ENCODE results near the gene SMIM10L2A.

The SMIM10L2A gene

DNA sequence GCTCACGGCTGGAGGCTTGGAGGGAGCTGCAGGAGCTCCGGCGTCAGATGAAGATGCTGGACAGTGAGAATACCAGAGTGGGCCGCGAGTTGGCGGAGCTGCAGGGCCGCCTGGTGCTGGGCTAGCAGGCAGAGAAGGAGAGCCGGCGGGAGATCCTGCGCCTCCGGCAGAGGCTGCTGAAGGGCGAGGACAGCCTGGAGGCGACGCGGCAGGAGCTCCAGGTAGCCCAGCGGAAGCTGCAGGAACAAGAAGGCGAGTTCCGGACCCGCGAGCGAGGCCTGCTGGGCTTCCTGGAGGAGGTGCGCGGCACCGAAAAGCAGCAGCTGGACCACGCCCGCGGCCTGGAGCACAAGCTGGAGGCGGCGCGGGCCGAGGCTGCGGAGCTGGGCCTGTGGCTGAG lies 14.7 kb downstream of the SMIM10L2A start:
- H3K79me2 ChIP-seq (ENCODE audit: insufficient read depth, low read depth), result no peaks in the 10 kb centered on the region
- H3K36me3 ChIP-seq (ENCODE audit: insufficient read depth), result no peaks in the 10 kb centered on the region
- H4K20me1 ChIP-seq (ENCODE audit: insufficient read depth), result no peaks in the 10 kb centered on the region
- H3K27ac ChIP-seq, result no peak overlapping the region
- no peaks in the 10 kb centered on the region for H3K27me3 ChIP-seq (ENCODE audit: insufficient read depth, low read depth)
- no peak overlapping the region for H2AFZ ChIP-seq (ENCODE audit: low read depth)
- H3K4me2 ChIP-seq, result no peak overlapping the region
- H3K4me1 ChIP-seq (ENCODE audit: low read depth, poor library complexity, severe bottlenecking), result no peaks in the 10 kb centered on the region
- TF ChIP-seq, protein P1, sequence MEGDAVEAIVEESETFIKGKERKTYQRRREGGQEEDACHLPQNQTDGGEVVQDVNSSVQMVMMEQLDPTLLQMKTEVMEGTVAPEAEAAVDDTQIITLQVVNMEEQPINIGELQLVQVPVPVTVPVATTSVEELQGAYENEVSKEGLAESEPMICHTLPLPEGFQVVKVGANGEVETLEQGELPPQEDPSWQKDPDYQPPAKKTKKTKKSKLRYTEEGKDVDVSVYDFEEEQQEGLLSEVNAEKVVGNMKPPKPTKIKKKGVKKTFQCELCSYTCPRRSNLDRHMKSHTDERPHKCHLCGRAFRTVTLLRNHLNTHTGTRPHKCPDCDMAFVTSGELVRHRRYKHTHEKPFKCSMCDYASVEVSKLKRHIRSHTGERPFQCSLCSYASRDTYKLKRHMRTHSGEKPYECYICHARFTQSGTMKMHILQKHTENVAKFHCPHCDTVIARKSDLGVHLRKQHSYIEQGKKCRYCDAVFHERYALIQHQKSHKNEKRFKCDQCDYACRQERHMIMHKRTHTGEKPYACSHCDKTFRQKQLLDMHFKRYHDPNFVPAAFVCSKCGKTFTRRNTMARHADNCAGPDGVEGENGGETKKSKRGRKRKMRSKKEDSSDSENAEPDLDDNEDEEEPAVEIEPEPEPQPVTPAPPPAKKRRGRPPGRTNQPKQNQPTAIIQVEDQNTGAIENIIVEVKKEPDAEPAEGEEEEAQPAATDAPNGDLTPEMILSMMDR (conservative IDR thresholded peaks at IDR 0.05; ENCODE audit: low read depth, low read length), result no peak
- H3K4me3 ChIP-seq (IDR thresholded peaks at IDR 0.05; ENCODE audit: insufficient read depth, low read depth, low read length), result no peak overlapping the region
- no peak overlapping the region for H3K9ac ChIP-seq

DNA sequence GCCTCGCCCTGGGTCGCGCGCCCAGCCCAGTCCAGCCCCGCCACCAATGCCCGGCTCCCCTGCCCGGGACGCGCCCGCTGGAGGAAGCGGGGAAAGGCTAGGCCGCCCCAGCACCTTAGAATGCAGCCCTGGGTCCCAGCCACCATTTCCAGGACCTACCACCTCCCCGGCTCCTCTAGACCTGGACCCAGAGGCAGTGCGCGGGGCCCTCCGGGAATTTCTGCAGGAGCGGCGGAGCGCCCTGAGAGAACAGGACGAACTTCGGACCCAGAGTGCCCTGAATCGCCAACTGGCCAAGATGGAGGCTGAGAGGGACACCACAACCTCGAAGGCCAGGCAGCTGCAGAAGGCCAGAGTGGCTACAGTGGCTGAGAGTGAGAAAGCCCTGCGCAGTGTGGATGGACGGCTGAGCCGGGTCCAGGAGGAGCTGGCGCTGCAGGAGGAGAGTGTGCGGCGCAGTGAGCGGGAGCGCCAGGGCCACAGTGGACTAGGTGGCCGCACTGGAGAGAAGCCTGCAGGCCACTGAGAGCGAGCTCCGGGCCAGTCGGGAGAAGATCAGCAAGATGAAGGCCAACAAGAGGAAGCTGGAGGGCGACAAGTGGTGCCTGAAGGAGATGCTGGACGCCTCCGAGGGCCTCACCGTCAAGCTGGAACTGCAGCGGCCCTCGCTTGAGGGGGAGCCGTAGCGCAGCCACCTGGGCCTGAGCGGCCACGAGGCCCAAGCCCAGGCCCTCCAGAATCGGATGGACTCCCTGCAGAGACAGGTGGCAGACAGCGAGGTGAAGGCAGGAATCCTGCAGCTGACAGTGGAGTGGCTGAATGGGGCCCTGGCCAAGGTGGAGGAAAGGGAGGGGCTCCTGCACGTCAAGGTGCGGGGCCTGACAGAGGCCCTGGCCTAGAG lies 15.5 kb downstream of the SMIM10L2A start:
- TF ChIP-seq, protein P1 (conservative IDR thresholded peaks at IDR 0.05; ENCODE audit: low read depth, low read length), result no peak
- H3K27ac ChIP-seq, result no peak overlapping the region
- no peaks in the 10 kb centered on the region for H3K4me1 ChIP-seq (ENCODE audit: low read depth, poor library complexity, severe bottlenecking)
- no peaks in the 10 kb centered on the region for H3K36me3 ChIP-seq (ENCODE audit: insufficient read depth)
- H3K79me2 ChIP-seq (ENCODE audit: insufficient read depth, low read depth), result no peaks in the 10 kb centered on the region
- H2AFZ ChIP-seq (ENCODE audit: low read depth), result no peak overlapping the region
- H4K20me1 ChIP-seq (ENCODE audit: insufficient read depth), result no peaks in the 10 kb centered on the region
- H3K4me2 ChIP-seq, result no peak overlapping the region
- no peaks in the 10 kb centered on the region for H3K27me3 ChIP-seq (ENCODE audit: insufficient read depth, low read depth)
- no peak overlapping the region for H3K9ac ChIP-seq
- H3K4me3 ChIP-seq (IDR thresholded peaks at IDR 0.05; ENCODE audit: insufficient read depth, low read depth, low read length), result no peak overlapping the region

DNA sequence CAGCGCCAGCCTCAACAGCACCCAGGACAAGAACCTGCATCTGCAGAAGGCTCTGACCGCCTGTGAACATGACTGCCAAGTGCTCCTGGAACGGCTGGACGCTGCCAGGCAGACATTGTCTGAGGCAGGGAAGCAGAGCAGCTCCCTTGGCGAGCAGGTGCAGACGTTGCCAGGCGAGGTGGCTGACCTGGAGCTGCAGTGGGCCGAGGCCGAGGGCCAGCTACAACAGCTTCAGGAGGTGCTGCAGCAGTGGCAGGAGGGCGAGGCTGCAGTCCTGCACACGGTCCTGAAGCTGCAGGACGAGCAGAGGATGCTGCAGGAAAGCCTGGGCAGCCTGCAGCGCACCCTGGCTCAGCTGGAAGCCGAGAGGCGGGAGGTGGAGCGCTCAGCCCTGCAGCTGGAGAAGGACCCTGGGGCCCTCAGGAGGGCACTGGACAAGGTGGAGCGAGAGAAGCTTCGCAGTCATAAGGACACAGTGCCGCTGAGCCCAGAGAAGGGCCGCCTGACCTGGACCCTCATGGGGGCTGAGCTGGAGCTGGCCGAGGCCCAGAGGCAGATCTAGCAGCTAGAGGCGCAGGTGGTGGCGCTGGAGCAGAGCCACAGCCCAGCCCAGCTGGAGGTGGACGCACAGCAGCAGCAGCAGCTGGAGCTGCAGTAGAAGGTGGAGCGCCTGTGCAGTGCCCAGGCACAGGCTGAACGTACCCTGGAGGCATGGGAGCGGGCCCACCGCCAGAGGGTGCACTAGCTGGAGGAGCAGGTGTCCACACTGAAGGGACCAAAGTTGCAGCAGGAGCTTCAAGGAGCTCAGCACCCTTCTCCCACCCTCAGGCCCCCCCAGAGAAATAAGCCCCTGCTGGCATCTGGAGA lies 16.4 kb downstream of the SMIM10L2A start:
- Histone ChIP-seq H3K27me3 (ENCODE audit: insufficient read depth, low read depth) (no peaks in the 10 kb centered on the region), H3K4me3 (IDR thresholded peaks at IDR 0.05; ENCODE audit: insufficient read depth, low read depth, low read length) (no peak overlapping the region), H4K20me1 (ENCODE audit: insufficient read depth) (no peaks in the 10 kb centered on the region), H3K4me2 (no peak overlapping the region), H3K27ac (no peak overlapping the region), H2AFZ (ENCODE audit: low read depth) (no peak overlapping the region), H3K36me3 (ENCODE audit: insufficient read depth) (no peaks in the 10 kb centered on the region), H3K79me2 (ENCODE audit: insufficient read depth, low read depth) (no peaks in the 10 kb centered on the region), H3K4me1 (ENCODE audit: low read depth, poor library complexity, severe bottlenecking) (no peaks in the 10 kb centered on the region), H3K9ac (no peak overlapping the region)
- TF ChIP-seq, protein P1 (conservative IDR thresholded peaks at IDR 0.05; ENCODE audit: low read depth, low read length), result no peak

DNA sequence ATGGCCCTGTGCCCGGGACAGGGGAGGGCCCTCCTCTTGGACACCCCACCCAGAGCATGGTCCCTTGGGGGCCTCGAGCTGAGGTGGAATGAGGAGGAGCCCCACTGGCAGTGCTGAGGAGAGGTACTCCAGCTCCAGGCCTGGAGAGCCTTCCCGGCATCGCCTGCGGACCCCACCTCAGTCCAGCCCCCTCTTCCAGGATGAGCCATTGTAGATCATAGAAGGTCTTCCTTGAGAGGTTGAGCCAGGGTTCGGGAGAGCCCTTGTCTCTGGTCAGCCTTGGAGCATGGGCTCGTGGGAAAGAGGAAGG lies 16.9 kb downstream of the SMIM10L2A start:
- H2AFZ ChIP-seq (ENCODE audit: low read depth), result no peak overlapping the region
- H3K9ac ChIP-seq, result no peak overlapping the region
- no peak overlapping the region for H3K4me3 ChIP-seq (IDR thresholded peaks at IDR 0.05; ENCODE audit: insufficient read depth, low read depth, low read length)
- H3K27ac ChIP-seq, result no peak overlapping the region
- no peak overlapping the region for H3K4me2 ChIP-seq
- H3K4me1 ChIP-seq (ENCODE audit: low read depth, poor library complexity, severe bottlenecking), result no peaks in the 10 kb centered on the region
- no peaks in the 10 kb centered on the region for H4K20me1 ChIP-seq (ENCODE audit: insufficient read depth)
- TF ChIP-seq, protein P1 (conservative IDR thresholded peaks at IDR 0.05; ENCODE audit: low read depth, low read length), result no peak
- no peaks in the 10 kb centered on the region for H3K36me3 ChIP-seq (ENCODE audit: insufficient read depth)
- no peaks in the 10 kb centered on the region for H3K79me2 ChIP-seq (ENCODE audit: insufficient read depth, low read depth)
- no peaks in the 10 kb centered on the region for H3K27me3 ChIP-seq (ENCODE audit: insufficient read depth, low read depth)

All from KMS-11 (cell line).